ENCODE measurements around the gene CEP97. TPM values are rescaled to one million over a fixed set of nuclear protein-coding genes. Genes with fewer than 3 reads are reported as not detected.

The CEP97 gene
- total RNA-seq, 6 experiments from 2014 or later, result 10.6 to 17.4 (median 14.0) TPM

DNA sequence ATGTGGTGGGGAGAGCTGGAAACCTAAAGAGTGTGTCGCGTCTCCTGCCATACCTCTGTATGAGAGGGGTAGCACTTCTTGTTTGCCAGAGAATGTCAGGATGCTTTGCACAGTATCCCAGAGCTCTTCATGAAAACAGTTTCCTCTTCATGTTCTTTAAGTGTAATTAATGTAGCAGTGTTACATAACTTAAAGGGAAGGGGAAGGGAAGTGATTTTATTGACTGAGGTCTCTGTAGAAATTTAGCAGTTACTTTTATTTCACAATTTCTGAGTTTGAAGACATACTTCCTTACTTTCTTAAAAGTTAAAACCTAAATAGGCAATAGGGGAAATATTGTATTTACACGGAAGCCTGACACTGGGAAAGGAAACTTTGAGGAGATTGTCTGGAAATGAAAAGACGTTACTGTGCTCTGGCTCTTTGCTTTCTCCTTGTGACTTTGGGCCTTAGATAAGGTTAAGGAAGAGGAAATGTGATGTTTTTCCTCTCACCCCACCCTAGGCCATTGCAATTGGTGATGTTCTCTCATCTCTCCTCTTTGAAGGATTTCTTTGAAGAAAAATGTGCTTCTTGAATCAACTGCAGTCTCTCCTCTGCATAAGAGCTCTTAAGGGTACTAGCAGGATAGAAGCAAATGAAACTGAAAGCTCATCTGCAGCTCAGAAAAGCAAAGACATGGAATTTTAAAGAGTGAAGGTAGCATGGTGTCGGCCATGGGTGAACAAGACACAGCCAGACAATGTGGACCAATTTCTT is 60.6 kb downstream of the CEP97 start:
- H3K27me3 Mint-ChIP-seq (ENCODE audit: insufficient read depth), result no peaks in the 10 kb centered on the region
- TF ChIP-seq CTCF (IDR thresholded peaks at IDR 0.05), result no peak
- H3K27ac Mint-ChIP-seq, result no peak overlapping the region
- H3K4me1 Mint-ChIP-seq (ENCODE audit: low read depth), result peaks cover 31% of the 10 kb centered on the region
- no peak for DNase-seq
- no peak overlapping the region for H3K4me3 Mint-ChIP-seq
- H3K9me3 Mint-ChIP-seq, result no peaks in the 10 kb centered on the region
- peaks cover 61% of the 10 kb centered on the region for H3K36me3 Mint-ChIP-seq (ENCODE audit: low read depth)

DNA sequence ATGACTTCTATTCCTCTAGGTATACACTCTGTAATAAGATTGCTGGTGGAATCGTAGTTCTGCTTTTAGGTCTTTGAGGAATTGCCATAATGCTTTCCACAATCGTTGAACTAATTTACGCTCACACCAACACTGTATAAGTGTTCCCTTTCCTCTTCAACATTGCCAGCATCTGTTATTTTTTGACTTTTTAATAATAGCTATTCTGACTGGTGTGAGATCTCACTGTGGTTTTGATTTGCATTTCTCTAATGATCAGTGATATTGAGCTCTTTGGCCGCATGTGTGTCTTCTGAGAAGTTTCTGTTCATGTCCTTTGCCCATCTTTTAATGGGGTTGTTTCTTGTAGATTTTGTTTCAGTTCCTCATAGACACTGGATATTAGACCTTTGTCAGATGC is 67.4 kb downstream of the CEP97 start:
- Mint-ChIP-seq H3K27ac (no peak overlapping the region), H3K36me3 (ENCODE audit: low read depth) (peaks cover 90% of the 10 kb centered on the region), H3K4me3 (no peak overlapping the region), H3K9me3 (no peaks in the 10 kb centered on the region), H3K4me1 (ENCODE audit: low read depth) (peaks cover 29% of the 10 kb centered on the region), H3K27me3 (ENCODE audit: insufficient read depth) (no peaks in the 10 kb centered on the region)
- no peak for TF ChIP-seq CTCF (IDR thresholded peaks at IDR 0.05)
- no peak for DNase-seq

- Mint-ChIP-seq H3K4me3 (no peak overlapping the region), H3K4me1 (ENCODE audit: low read depth) (peaks cover 29% of the 10 kb centered on the region), H3K27me3 (ENCODE audit: insufficient read depth) (no peaks in the 10 kb centered on the region; the same call in 1 of the 2 replicates), H3K9me3 (no peaks in the 10 kb centered on the region), H3K27ac (peak overlapping the region; percentile 31; the same call in 1 of the 2 replicates), H3K36me3 (ENCODE audit: low read depth) (peaks cover 57% of the 10 kb centered on the region)
- no peak for DNase-seq
- no peak for TF ChIP-seq CTCF (IDR thresholded peaks at IDR 0.05)
Measured at GRCh38 chr3:101796077-101796680, 71.8 kb downstream of the CEP97 start.

DNA sequence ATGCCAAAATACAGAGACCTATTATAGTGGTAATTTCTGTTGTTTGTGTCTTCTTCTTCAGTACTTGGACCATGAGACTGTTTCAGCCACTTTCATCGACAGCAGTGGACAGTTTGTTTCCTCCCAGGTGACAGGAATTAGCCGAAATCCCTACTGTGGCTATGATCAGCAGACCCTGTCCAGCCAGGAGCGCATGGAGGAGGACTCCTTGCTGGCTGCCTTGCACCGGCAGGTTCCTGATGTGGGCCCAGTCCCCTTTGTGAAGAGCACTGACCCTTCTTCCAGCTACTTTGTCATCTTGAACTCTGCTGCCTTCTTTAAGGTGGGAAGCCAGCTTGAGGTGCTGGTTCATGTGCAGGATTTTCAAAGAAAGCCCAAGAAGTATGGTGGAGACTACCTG is 76.8 kb downstream of the CEP97 start:
- Mint-ChIP-seq H3K4me1 (ENCODE audit: low read depth) (peaks cover 9% of the 10 kb centered on the region), H3K36me3 (ENCODE audit: low read depth) (peaks cover 18% of the 10 kb centered on the region), H3K9me3 (no peaks in the 10 kb centered on the region), H3K27ac (no peak overlapping the region), H3K27me3 (ENCODE audit: insufficient read depth) (no peaks in the 10 kb centered on the region; the same call in 1 of the 2 replicates), H3K4me3 (no peak overlapping the region)
- DNase-seq, result no peak
- no peak for TF ChIP-seq CTCF (IDR thresholded peaks at IDR 0.05)

GRCh38 chr3:101802179-101802578 is 77.8 kb downstream of the CEP97 start:
- no peak for DNase-seq
- Mint-ChIP-seq H3K9me3 (no peaks in the 10 kb centered on the region), H3K27ac (no peak overlapping the region), H3K27me3 (ENCODE audit: insufficient read depth) (no peaks in the 10 kb centered on the region; the same call in 1 of the 2 replicates), H3K36me3 (ENCODE audit: low read depth) (peaks cover 9% of the 10 kb centered on the region; the same call in 1 of the 2 replicates), H3K4me3 (no peak overlapping the region), H3K4me1 (ENCODE audit: low read depth) (peaks cover 9% of the 10 kb centered on the region)
- TF ChIP-seq CTCF (IDR thresholded peaks at IDR 0.05), result no peak

All from HFFc6 (cell line).